ENCODE results near the gene LARP6.

The LARP6 gene

DNA sequence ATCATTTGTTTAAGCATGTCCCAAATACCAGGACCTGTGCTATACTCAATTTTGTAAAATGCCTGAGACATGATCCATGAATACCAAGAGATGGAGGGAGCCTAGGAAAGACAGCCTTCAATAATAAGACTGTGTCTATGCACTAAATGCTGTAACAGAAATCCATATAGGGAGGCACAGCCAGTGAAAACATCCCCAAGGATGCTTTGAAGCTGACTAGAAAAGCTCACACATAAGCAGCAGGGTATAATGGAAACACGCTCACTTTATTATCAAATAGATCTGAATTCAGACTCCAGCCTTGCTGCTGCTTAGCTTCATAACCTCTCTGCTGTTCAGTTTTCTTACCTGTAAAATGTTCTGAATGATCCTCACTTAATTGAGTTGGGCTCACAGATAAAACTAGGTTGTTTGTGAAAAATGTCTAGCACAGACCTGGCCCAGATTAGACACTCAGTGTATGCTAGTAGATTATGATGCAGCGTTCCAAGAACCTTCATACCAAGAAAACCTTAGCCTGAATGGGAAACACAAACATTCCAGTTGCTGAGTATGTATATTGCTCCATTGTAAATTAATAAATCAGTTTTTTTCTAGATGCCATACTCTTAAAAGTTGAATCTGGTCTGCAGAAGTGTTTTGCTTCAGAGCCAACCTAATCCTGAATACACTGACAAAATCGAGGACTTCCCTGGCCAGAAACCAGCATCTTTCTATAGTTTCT is 3.8 kb upstream of the LARP6 start:
- TF ChIP-seq CTCF (conservative IDR thresholded peaks at IDR 0.05; ENCODE audit: low read length): no peak
- DNase-seq (ENCODE audit: low read depth): peak; percentile 62
- H3K4me3 ChIP-seq (ENCODE audit: low read length): no peak overlapping the region

- H3K4me3 ChIP-seq (ENCODE audit: low read length): peak overlapping the region; percentile 17
- peak; percentile 99 for DNase-seq (ENCODE audit: low read depth)
These were observed 3.1 kb upstream of the LARP6 start for GRCh38 chr15:70856884-70857561.

DNA sequence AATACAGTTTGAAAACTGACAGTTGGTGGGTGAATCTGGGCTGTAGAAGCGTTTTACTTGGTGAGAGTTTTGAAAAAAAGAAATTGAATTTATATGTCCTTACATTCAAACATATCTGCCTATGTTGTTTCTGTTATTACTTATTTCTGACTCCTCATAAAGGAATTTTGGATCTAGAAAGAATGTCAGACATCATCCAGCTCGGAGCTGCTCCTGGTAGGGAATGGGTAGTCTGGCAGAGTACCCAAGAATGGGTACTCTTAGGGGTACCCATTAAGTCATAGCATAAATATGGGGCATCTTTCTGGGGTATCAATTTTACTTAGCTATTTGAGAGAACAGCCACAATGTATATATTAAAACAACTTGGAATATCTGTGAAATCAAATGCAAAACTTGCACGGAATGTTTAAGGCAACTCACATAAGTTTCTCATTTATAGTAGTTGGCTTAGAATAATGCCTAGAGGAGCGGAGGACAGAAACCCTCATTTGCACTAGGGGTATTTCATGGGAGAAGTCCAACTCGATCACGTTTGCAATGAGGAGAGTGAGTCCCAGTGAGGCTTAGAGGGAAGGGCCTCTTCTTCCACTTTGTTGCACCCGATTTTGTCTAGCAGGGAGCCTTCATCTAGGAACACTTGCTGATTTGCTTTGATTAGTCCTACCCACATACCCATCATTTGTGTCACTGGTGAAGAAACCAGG is 2.4 kb upstream of the LARP6 start:
- no peak for TF ChIP-seq CTCF (conservative IDR thresholded peaks at IDR 0.05; ENCODE audit: low read length)
- peak; percentile 62 for DNase-seq (ENCODE audit: low read depth)
- peak overlapping the region; percentile 17 for H3K4me3 ChIP-seq (ENCODE audit: low read length)

More at GRCh38 chr15:70856884-70857561, 3.1 kb upstream of the LARP6 start:
- TF ChIP-seq CTCF (conservative IDR thresholded peaks at IDR 0.05; ENCODE audit: low read length): no peak

DNA sequence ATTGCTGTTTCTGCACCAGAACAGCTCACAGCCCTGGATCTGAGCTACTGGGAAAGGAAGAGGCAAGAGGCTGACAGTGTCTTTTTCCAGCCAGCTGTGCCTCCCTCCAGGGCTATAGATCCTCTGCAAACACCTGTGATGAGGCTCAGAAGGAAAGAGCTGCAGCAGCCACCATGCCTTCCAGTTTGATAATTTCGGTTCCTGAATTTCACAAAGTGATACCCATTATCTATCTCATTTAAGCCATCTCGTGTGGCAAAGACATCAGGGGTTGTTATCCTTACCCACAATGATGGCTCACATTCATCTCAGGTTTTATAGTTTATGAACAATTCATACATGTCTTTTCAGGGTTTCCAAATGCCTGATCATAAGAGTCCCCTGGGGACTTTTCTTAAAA is 1.8 kb upstream of the LARP6 start:
- no peak for DNase-seq (ENCODE audit: low read depth)
- no peak for TF ChIP-seq CTCF (conservative IDR thresholded peaks at IDR 0.05; ENCODE audit: low read length)
- no peak overlapping the region for H3K4me3 ChIP-seq (ENCODE audit: low read length)

DNA sequence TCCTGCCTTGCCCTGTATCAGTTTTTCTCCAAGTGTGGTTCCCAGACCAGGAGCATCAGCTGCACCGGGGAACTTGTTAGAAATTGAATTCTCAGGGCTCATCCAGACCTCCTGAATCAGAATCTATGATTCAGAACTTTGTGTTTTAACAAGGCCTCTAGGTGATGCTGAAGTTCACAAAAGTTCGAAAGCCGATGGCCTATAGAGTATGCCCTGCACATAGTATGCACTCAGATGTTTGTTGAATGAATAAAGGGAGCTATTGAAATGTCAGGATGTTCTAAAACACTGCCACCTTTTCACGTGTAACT is 664 bp upstream of the LARP6 start:
- peak; percentile 40 for TF ChIP-seq CTCF (conservative IDR thresholded peaks at IDR 0.05; ENCODE audit: low read length)
- DNase-seq (ENCODE audit: low read depth): peak; percentile 57
- peak overlapping the region; percentile 69 for H3K4me3 ChIP-seq (ENCODE audit: low read length)

- peak overlapping the region; percentile 92 for H3K4me3 ChIP-seq (ENCODE audit: low read length)
- peak; percentile 58 for DNase-seq (ENCODE audit: low read depth)
- TF ChIP-seq CTCF (conservative IDR thresholded peaks at IDR 0.05; ENCODE audit: low read length): no peak
These were observed 512 bp downstream of the LARP6 start for GRCh38 chr15:70853318-70853972.

Measured in AG10803 (cell line).